PFSK-1 (cell line): ENCODE measurements around the gene FFAR2.

Experiments
- FOXP2 ChIP-seq: optimal IDR thresholded peaks from 2 replicates; pipeline ENCODE3; 2011; ENCODE audit warnings: borderline replicate concordance, control low read depth, inconsistent platforms; ENCODE audit not compliant: insufficient read depth; ENCODE audit errors: extremely low read length, extremely low read depth
- POLR2AphosphoS5 ChIP-seq: IDR thresholded peaks from 2 replicates; pipeline ENCODE4 v1.6.1; 2012; ENCODE audit warnings: low read depth, mild to moderate bottlenecking, control low read depth, low read length, moderate library complexity
- REST ChIP-seq, 2 experiments: IDR thresholded peaks; 2 replicates each; pipeline versions ENCODE4 v1.6.1 to v1.8.0; 2011 to 2012; ENCODE audit warnings: low read depth in 2 of 2, low read length in 2 of 2, control low read depth in 1 of 2, inconsistent platforms in 1 of 2, mild to moderate bottlenecking in 1 of 2, moderate library complexity in 1 of 2; ENCODE audit not compliant: insufficient read depth in 1 of 2
- SIN3A ChIP-seq: IDR thresholded peaks from 2 replicates; pipeline ENCODE4 v1.6.1; 2012; ENCODE audit warnings: mild to moderate bottlenecking, low read length, moderate library complexity, borderline replicate concordance; ENCODE audit not compliant: insufficient read depth
- TAF1 ChIP-seq: IDR thresholded peaks from 2 replicates; pipeline ENCODE4 v1.6.1; 2012; ENCODE audit warnings: low read length, control low read depth, borderline replicate concordance; ENCODE audit not compliant: insufficient read depth

The FFAR2 gene

GRCh38 chr19:35461060-35461459 is 13.0 kb downstream of the FFAR2 start:
- no peak for TF ChIP-seq TAF1

GRCh38 chr19:35462476-35462953 is 14.5 kb downstream of the FFAR2 start:
- no peak for TF ChIP-seq FOXP2
- no peak for TF ChIP-seq SIN3A
- no peak for TF ChIP-seq POLR2AphosphoS5
- TF ChIP-seq REST (IDR thresholded peaks at IDR 0.05; ENCODE audit: insufficient read depth in 1 of 2, low read depth in 2 of 2, low read length in 2 of 2), result no peak
- no peak for TF ChIP-seq TAF1

GRCh38 chr19:35466259-35466658 is 18.2 kb downstream of the FFAR2 start:
- TF ChIP-seq SIN3A, result no peak
- no peak for TF ChIP-seq TAF1
- TF ChIP-seq REST (IDR thresholded peaks at IDR 0.05; ENCODE audit: insufficient read depth in 1 of 2, low read depth in 2 of 2, low read length in 2 of 2), result no peak
- TF ChIP-seq POLR2AphosphoS5, result no peak
- TF ChIP-seq FOXP2, result no peak

- TF ChIP-seq REST (IDR thresholded peaks at IDR 0.05; ENCODE audit: insufficient read depth in 1 of 2, low read depth in 2 of 2, low read length in 2 of 2) (no peak), FOXP2 (no peak), SIN3A (no peak), POLR2AphosphoS5 (no peak), TAF1 (no peak)
These were observed 20.6 kb downstream of the FFAR2 start for GRCh38 chr19:35468637-35469036.

- TF ChIP-seq POLR2AphosphoS5 (no peak), TAF1 (no peak), SIN3A (no peak), FOXP2 (no peak), REST (IDR thresholded peaks at IDR 0.05; ENCODE audit: insufficient read depth in 1 of 2, low read depth in 2 of 2, low read length in 2 of 2) (no peak)
These were observed 22.1 kb downstream of the FFAR2 start for GRCh38 chr19:35470128-35470527.
